Measurements from ENCODE around the gene DLG2.

DLG2 gene

GRCh38 chr11:84607975-84608836, 1018.9 kb downstream of the DLG2 start:
- no peak for DNase-seq

GRCh38 chr11:84594602-84595001, 1032.5 kb downstream of the DLG2 start:
- DNase-seq, result no peak

GRCh38 chr11:84590106-84590505, 1037.0 kb downstream of the DLG2 start:
- DNase-seq, result no peak

GRCh38 chr11:84588131-84588829, 1038.9 kb downstream of the DLG2 start:
- no peak for DNase-seq

- DNase-seq, result no peak
These were observed 1044.0 kb downstream of the DLG2 start for GRCh38 chr11:84583106-84583505.

GRCh38 chr11:84581083-84581482, 1046.1 kb downstream of the DLG2 start:
- DNase-seq, result no peak

- no peak for DNase-seq
These were observed 1046.7 kb downstream of the DLG2 start for GRCh38 chr11:84580428-84580827.

GRCh38 chr11:84573868-84574267, 1053.3 kb downstream of the DLG2 start:
- DNase-seq, result no peak

- no peak for DNase-seq
These were observed 1060.5 kb downstream of the DLG2 start for GRCh38 chr11:84566671-84567070.

- DNase-seq, result no peak
These were observed 1062.3 kb downstream of the DLG2 start for GRCh38 chr11:84564867-84565184.

GRCh38 chr11:84564180-84564866, 1062.8 kb downstream of the DLG2 start:
- no peak for DNase-seq

GRCh38 chr11:84563356-84563755, 1063.8 kb downstream of the DLG2 start:
- no peak for DNase-seq

GRCh38 chr11:84560206-84560605, 1066.9 kb downstream of the DLG2 start:
- no peak for DNase-seq

- DNase-seq, result no peak
These were observed 1068.8 kb downstream of the DLG2 start for GRCh38 chr11:84558085-84558905.

GRCh38 chr11:84552791-84553190, 1074.4 kb downstream of the DLG2 start:
- DNase-seq, result no peak

GRCh38 chr11:84549217-84549616, 1077.9 kb downstream of the DLG2 start:
- no peak for DNase-seq

- no peak for DNase-seq
These were observed 1082.6 kb downstream of the DLG2 start for GRCh38 chr11:84544566-84544965.

GRCh38 chr11:84543367-84544159, 1083.6 kb downstream of the DLG2 start:
- no peak for DNase-seq

GRCh38 chr11:84541731-84542340, 1085.3 kb downstream of the DLG2 start:
- no peak for DNase-seq

- DNase-seq, result no peak
These were observed 1090.7 kb downstream of the DLG2 start for GRCh38 chr11:84536456-84536855.

GRCh38 chr11:84532364-84532763, 1094.8 kb downstream of the DLG2 start:
- DNase-seq, result no peak

- no peak for DNase-seq
These were observed 1100.9 kb downstream of the DLG2 start for GRCh38 chr11:84526250-84526649.
